Natural killer cell (primary cell): ENCODE data around the gene BRD9. TPM values are rescaled to one million over a fixed set of nuclear protein-coding genes. Genes with fewer than 3 reads are reported as not detected.
"Not testable (repeated sequence)": the region's sequence is repeated elsewhere in the genome, so short reads cannot be mapped to it uniquely, and the experiment has no call there.

ENCODE experiments used
- ATAC-seq, 3 donors: fragments of 150-1000 bp in 2 of 3; fragments of 200-7000 bp in 1 of 3; cut with Tn5 transposase; 1 replicate in 1 of 3; 2 replicates in 2 of 3; pipeline ENCODE4 v1.10.0; 2021; ENCODE audit warnings: mild to moderate bottlenecking in 2 of 3, moderate library complexity in 2 of 3
- DNase-seq, 2 donors: peaks; one replicate each; pipeline versions ENCODE4 v3.0.0 to v3.0.0-alpha.2; 2013 to 2021; ENCODE audit warnings: mixed read lengths in 1 of 2
- H3K27ac ChIP-seq: one replicate; pipeline ENCODE4 v1.5.1; 2013; ENCODE audit warnings: mild to moderate bottlenecking, low read length
- H3K27me3 ChIP-seq: one replicate; pipeline ENCODE4 v1.6.1; 2013; ENCODE audit warnings: low read length; ENCODE audit not compliant: control insufficient read depth, insufficient read depth
- H3K36me3 ChIP-seq: one replicate; pipeline ENCODE4 v1.6.1; 2013; ENCODE audit warnings: low read length; ENCODE audit not compliant: control insufficient read depth, insufficient read depth
- H3K4me1 ChIP-seq: one replicate; pipeline ENCODE4 v1.6.1; 2013; ENCODE audit warnings: low read length; ENCODE audit not compliant: control insufficient read depth, insufficient read depth
- H3K4me3 ChIP-seq: one replicate; pipeline ENCODE4 v1.5.1; 2013; ENCODE audit warnings: low read length
- H3K9me3 ChIP-seq: one replicate; pipeline ENCODE4 v1.6.1; 2013; ENCODE audit warnings: low read length; ENCODE audit not compliant: control insufficient read depth, insufficient read depth
- H3K27ac Mint-ChIP-seq, 2 donors: one replicate each; pipeline ENCODE4 v1.8.0; 2022; ENCODE audit warnings: mild to moderate bottlenecking in 2 of 2, mixed read lengths in 2 of 2, moderate library complexity in 1 of 2
- H3K27me3 Mint-ChIP-seq, 2 donors: one replicate each; pipeline ENCODE4 v1.8.0; 2022; ENCODE audit warnings: low read depth in 2 of 2, mixed read lengths in 2 of 2
- H3K36me3 Mint-ChIP-seq: one replicate; pipeline ENCODE4 v1.8.0; 2022; ENCODE audit warnings: mixed read lengths
- H3K4me1 Mint-ChIP-seq, 2 donors: one replicate each; pipeline ENCODE4 v1.8.0; 2022; ENCODE audit warnings: mixed read lengths in 2 of 2
- H3K4me3 Mint-ChIP-seq: one replicate; pipeline ENCODE4 v1.8.0; 2022; ENCODE audit warnings: mild to moderate bottlenecking, moderate library complexity, mixed read lengths
- H3K9me3 Mint-ChIP-seq, 2 donors: one replicate each; pipeline ENCODE4 v1.8.0; 2022; ENCODE audit warnings: mixed read lengths in 2 of 2
- WGBS: methylation state at CpG from one replicate; pipeline ENCODE4 v1.1.7; 2013; ENCODE audit warnings: missing lambda C conversion rate; ENCODE audit not compliant: insufficient coverage; 5-methylcytosine and 5-hydroxymethylcytosine counted together
- intact Hi-C: fragments of 100-400 bp; cut with micrococcal nuclease; formaldehyde crosslinking; loops from one replicate; pipeline ENCODE4 v1.14.2; 2022
- total RNA-seq, 4 donors: library from RNA; stranded (reverse); fragments of 120-200 nt in 1 of 4; gene quantifications; one replicate each; pipeline versions ENCODE4 v1.2.3 to v1.2.4, GENCODE V29; 2013 to 2022

BRD9 gene
- total RNA-seq, 3 donors from 2014 or later (not counting 1 experiment from before 2014, with no cell fraction given), result 59.7 to 80.0 (median 76.0) TPM

- H3K27me3 Mint-ChIP-seq, H3K4me3 ChIP-seq, H3K27me3 ChIP-seq, H3K9me3 ChIP-seq, H3K4me3 Mint-ChIP-seq, H3K4me1 ChIP-seq, H3K4me1 Mint-ChIP-seq, H3K27ac Mint-ChIP-seq, ATAC-seq, DNase-seq, H3K36me3 ChIP-seq, H3K36me3 Mint-ChIP-seq, intact Hi-C loops, H3K27ac ChIP-seq, H3K9me3 Mint-ChIP-seq: not testable (repeated sequence)
- WGBS, result 86% methylated on average over 19 of the region's 22 CpGs
These were observed 48.7 kb downstream of the BRD9 start for GRCh38 chr5:843926-844325.

GRCh38 chr5:843371-843770 is 49.2 kb downstream of the BRD9 start:
- H3K4me1 ChIP-seq, H3K27ac ChIP-seq, H3K27ac Mint-ChIP-seq, H3K27me3 ChIP-seq, H3K4me3 Mint-ChIP-seq, DNase-seq, H3K27me3 Mint-ChIP-seq, ATAC-seq, H3K4me1 Mint-ChIP-seq, H3K36me3 Mint-ChIP-seq, H3K9me3 ChIP-seq, intact Hi-C loops, H3K36me3 ChIP-seq, H3K9me3 Mint-ChIP-seq, H3K4me3 ChIP-seq: not testable (repeated sequence)
- whole genome bisulfite sequencing, result 90% methylated on average over 11 of the region's 26 CpGs

- WGBS, result 90% methylated on average over 25 of the region's 32 CpGs
- H3K27me3 Mint-ChIP-seq, H3K36me3 ChIP-seq, ATAC-seq, intact Hi-C loops, H3K27me3 ChIP-seq, H3K4me3 ChIP-seq, H3K9me3 ChIP-seq, H3K4me1 ChIP-seq, H3K36me3 Mint-ChIP-seq, H3K4me1 Mint-ChIP-seq, H3K27ac ChIP-seq, H3K4me3 Mint-ChIP-seq, H3K27ac Mint-ChIP-seq, H3K9me3 Mint-ChIP-seq: not testable (repeated sequence)
- peak in 1 of 2 donors; percentile 12 for DNase-seq
These were observed 50.0 kb downstream of the BRD9 start for GRCh38 chr5:842402-843221.

GRCh38 chr5:841531-842401 is 50.8 kb downstream of the BRD9 start:
- not testable (repeated sequence) for H3K36me3 Mint-ChIP-seq, H3K27me3 ChIP-seq, H3K4me3 ChIP-seq, H3K36me3 ChIP-seq, H3K27me3 Mint-ChIP-seq, H3K27ac ChIP-seq, H3K4me1 ChIP-seq, H3K27ac Mint-ChIP-seq, H3K9me3 ChIP-seq, H3K4me3 Mint-ChIP-seq, H3K9me3 Mint-ChIP-seq, H3K4me1 Mint-ChIP-seq, ATAC-seq, DNase-seq
- 74% methylated on average over 10 of the region's 15 CpGs for WGBS
- intact Hi-C loops, result loop anchor here (2.0 kb wide), 1 partner anchor 93 kb away; no protein-coding TSS in a partner anchor

GRCh38 chr5:840974-841435 is 51.6 kb downstream of the BRD9 start:
- not testable (repeated sequence) for H3K27me3 Mint-ChIP-seq

GRCh38 chr5:840118-840973 is 52.3 kb downstream of the BRD9 start:
- WGBS, result 87% methylated on average over 19 of the region's 21 CpGs

More at GRCh38 chr5:840974-841435, 51.6 kb downstream of the BRD9 start:
- H3K9me3 Mint-ChIP-seq, H3K4me3 ChIP-seq, H3K4me3 Mint-ChIP-seq, H3K27ac ChIP-seq, H3K27ac Mint-ChIP-seq, H3K36me3 ChIP-seq, H3K36me3 Mint-ChIP-seq, ATAC-seq, H3K9me3 ChIP-seq, H3K4me1 Mint-ChIP-seq, H3K4me1 ChIP-seq, DNase-seq, H3K27me3 ChIP-seq: not testable (repeated sequence)
- WGBS, result 96% methylated on average over 7 of the region's 10 CpGs
- intact Hi-C loops, result loop anchor here (2.0 kb wide), 1 partner anchor 92 kb away; no protein-coding TSS in a partner anchor

GRCh38 chr5:838431-838851 is 54.2 kb downstream of the BRD9 start:
- H3K27me3 Mint-ChIP-seq, H3K4me3 Mint-ChIP-seq, H3K9me3 ChIP-seq, ATAC-seq, H3K9me3 Mint-ChIP-seq, H3K27ac Mint-ChIP-seq, H3K36me3 ChIP-seq, DNase-seq, H3K27me3 ChIP-seq, intact Hi-C loops, H3K4me1 Mint-ChIP-seq, H3K27ac ChIP-seq, H3K36me3 Mint-ChIP-seq, H3K4me1 ChIP-seq, H3K4me3 ChIP-seq: not testable (repeated sequence)
- 90% methylated on average over 10 of the region's 10 CpGs for WGBS

More at GRCh38 chr5:840118-840973, 52.3 kb downstream of the BRD9 start:
- DNase-seq, H3K27ac ChIP-seq, H3K4me3 Mint-ChIP-seq, H3K27ac Mint-ChIP-seq, H3K9me3 ChIP-seq, H3K4me3 ChIP-seq, H3K27me3 Mint-ChIP-seq, H3K27me3 ChIP-seq, H3K4me1 Mint-ChIP-seq, H3K4me1 ChIP-seq, H3K36me3 ChIP-seq, H3K36me3 Mint-ChIP-seq, H3K9me3 Mint-ChIP-seq, ATAC-seq: not testable (repeated sequence)
- intact Hi-C loops, result loop anchor here (2.0 kb wide), 1 partner anchor 92 kb away; no protein-coding TSS in a partner anchor
